Glutamatergic neuron (in vitro differentiated cells): ENCODE data around the gene SDC3. TPM values are rescaled to one million over a fixed set of nuclear protein-coding genes. Genes with fewer than 3 reads are reported as not detected.
"Not testable (repeated sequence)": the region's sequence is repeated elsewhere in the genome, so short reads cannot be mapped to it uniquely, and the experiment has no call there.

ENCODE experiments used
- DNase-seq: peaks from one replicate; pipeline ENCODE4 v3.0.0; 2022
- H3K27ac Mint-ChIP-seq: one replicate; pipeline ENCODE4 v1.8.0; 2020; ENCODE audit warnings: mild to moderate bottlenecking, mixed read lengths, inconsistent platforms; ENCODE audit not compliant: unreplicated experiment
- H3K27me3 Mint-ChIP-seq: one replicate; pipeline ENCODE4 v1.8.0; 2020; ENCODE audit warnings: mild to moderate bottlenecking, moderate library complexity, mixed read lengths, inconsistent platforms; ENCODE audit not compliant: unreplicated experiment
- H3K36me3 Mint-ChIP-seq: one replicate; pipeline ENCODE4 v1.8.0; 2020; ENCODE audit warnings: mild to moderate bottlenecking, mixed read lengths, inconsistent platforms; ENCODE audit not compliant: unreplicated experiment
- H3K4me1 Mint-ChIP-seq: one replicate; pipeline ENCODE4 v1.8.0; 2020; ENCODE audit warnings: mild to moderate bottlenecking, low read depth, mixed read lengths, inconsistent platforms; ENCODE audit not compliant: unreplicated experiment
- H3K4me3 Mint-ChIP-seq: one replicate; pipeline ENCODE4 v1.8.0; 2020; ENCODE audit warnings: mild to moderate bottlenecking, mixed read lengths, inconsistent platforms; ENCODE audit not compliant: unreplicated experiment
- H3K9me3 Mint-ChIP-seq: one replicate; pipeline ENCODE4 v1.8.0; 2020; ENCODE audit warnings: mild to moderate bottlenecking, moderate library complexity, mixed read lengths, inconsistent platforms; ENCODE audit not compliant: unreplicated experiment
- total RNA-seq: library from RNA; stranded (reverse); fragmentation: NEBNext Ultra II Directional; extraction: Animal tissue kit (Norgen Biotek cat#: 25700); gene quantifications from one replicate; pipeline ENCODE4 v1.2.1, GENCODE V29; 2021; ENCODE audit not compliant: unreplicated experiment
- TF ChIP-seq, protein P1 (sequence below): fragments of 200-600 bp; sonication (generic); IDR thresholded peaks from one replicate; pipeline ENCODE4 v1.5.0; 2021; ENCODE audit not compliant: partially characterized antibody, unreplicated experiment

The SDC3 gene
- total RNA-seq, 1 donor from 2014 or later = 41.7 TPM

DNA sequence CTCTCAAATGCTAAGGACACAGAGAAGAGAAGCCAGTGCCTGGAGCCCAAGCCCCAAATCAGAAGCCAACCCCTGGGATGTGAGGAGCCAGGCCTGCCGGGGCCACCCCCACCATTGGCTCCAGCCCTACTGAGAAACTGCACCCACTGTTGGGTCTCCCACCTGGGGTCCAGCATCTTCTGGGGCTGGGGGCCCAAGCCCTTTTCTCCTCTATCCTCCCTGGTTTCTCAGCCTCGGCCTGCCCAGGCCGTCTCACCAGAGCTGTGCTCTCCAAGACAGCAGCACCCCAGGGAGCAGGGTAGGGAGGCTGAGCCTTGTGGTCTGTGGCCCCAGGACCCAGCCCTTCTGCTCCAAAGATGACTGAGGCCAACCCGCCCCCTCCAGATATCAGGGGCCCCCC lies 37.9 kb downstream of the SDC3 start:
- H3K27me3 Mint-ChIP-seq = peaks cover 10% of the 10 kb centered on the region
- no peaks in the 10 kb centered on the region for H3K4me1 Mint-ChIP-seq
- peaks cover 6% of the 10 kb centered on the region for H3K9me3 Mint-ChIP-seq
- no peak for DNase-seq
- peaks cover 20% of the 10 kb centered on the region for H3K36me3 Mint-ChIP-seq
- TF ChIP-seq, protein P1, sequence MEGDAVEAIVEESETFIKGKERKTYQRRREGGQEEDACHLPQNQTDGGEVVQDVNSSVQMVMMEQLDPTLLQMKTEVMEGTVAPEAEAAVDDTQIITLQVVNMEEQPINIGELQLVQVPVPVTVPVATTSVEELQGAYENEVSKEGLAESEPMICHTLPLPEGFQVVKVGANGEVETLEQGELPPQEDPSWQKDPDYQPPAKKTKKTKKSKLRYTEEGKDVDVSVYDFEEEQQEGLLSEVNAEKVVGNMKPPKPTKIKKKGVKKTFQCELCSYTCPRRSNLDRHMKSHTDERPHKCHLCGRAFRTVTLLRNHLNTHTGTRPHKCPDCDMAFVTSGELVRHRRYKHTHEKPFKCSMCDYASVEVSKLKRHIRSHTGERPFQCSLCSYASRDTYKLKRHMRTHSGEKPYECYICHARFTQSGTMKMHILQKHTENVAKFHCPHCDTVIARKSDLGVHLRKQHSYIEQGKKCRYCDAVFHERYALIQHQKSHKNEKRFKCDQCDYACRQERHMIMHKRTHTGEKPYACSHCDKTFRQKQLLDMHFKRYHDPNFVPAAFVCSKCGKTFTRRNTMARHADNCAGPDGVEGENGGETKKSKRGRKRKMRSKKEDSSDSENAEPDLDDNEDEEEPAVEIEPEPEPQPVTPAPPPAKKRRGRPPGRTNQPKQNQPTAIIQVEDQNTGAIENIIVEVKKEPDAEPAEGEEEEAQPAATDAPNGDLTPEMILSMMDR = no peak
- H3K27ac Mint-ChIP-seq = no peak overlapping the region
- H3K4me3 Mint-ChIP-seq = no peak overlapping the region

GRCh38 chr1:30870035-30870434 lies 38.5 kb downstream of the SDC3 start:
- no peak for DNase-seq
- Mint-ChIP-seq H3K36me3 (peaks cover 20% of the 10 kb centered on the region), H3K9me3 (peaks cover 8% of the 10 kb centered on the region), H3K27me3 (peaks cover 8% of the 10 kb centered on the region), H3K27ac (no peak overlapping the region), H3K4me1 (no peaks in the 10 kb centered on the region), H3K4me3 (no peak overlapping the region)
- TF ChIP-seq, protein P1 = no peak

GRCh38 chr1:30868833-30869435 lies 39.6 kb downstream of the SDC3 start:
- Mint-ChIP-seq H3K27ac (no peak overlapping the region), H3K4me3 (no peak overlapping the region), H3K9me3 (peaks cover 8% of the 10 kb centered on the region), H3K36me3 (peaks cover 20% of the 10 kb centered on the region), H3K4me1 (no peaks in the 10 kb centered on the region), H3K27me3 (peaks cover 7% of the 10 kb centered on the region)
- TF ChIP-seq, protein P1 = no peak
- DNase-seq = no peak

DNA sequence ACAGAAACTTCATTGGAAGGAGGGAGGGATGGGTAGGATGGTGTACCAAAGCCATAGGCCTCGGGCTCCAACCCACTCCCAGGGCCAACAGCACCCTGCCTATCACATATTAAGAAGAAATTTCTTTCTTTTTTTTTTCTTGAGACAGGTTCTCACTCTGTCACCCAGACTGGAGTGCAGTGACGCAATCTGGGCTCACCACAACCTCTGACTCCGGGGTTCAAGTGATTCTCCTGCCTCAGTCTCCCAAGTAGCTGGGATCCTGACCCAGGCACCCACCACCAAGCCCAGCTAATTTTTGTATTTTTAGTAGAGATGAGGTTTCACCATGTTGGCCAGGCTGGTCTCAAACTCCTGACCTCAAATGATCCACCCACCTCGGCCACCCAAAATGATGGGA lies 40.5 kb downstream of the SDC3 start:
- H3K36me3 Mint-ChIP-seq = peaks cover 11% of the 10 kb centered on the region
- H3K27ac Mint-ChIP-seq, H3K4me3 Mint-ChIP-seq, H3K27me3 Mint-ChIP-seq, H3K9me3 Mint-ChIP-seq, DNase-seq, H3K4me1 Mint-ChIP-seq: not testable (repeated sequence)

- no peaks in the 10 kb centered on the region for H3K4me1 Mint-ChIP-seq
- H3K27ac Mint-ChIP-seq = no peak overlapping the region
- TF ChIP-seq, protein P1 = no peak
- peaks cover 8% of the 10 kb centered on the region for H3K36me3 Mint-ChIP-seq
- peaks cover 5% of the 10 kb centered on the region for H3K9me3 Mint-ChIP-seq
- no peak overlapping the region for H3K4me3 Mint-ChIP-seq
- H3K27me3 Mint-ChIP-seq = peaks cover 5% of the 10 kb centered on the region
- DNase-seq = no peak
Observed at GRCh38 chr1:30867537-30867936, 41.0 kb downstream of the SDC3 start.

- Mint-ChIP-seq H3K27me3 (no peaks in the 10 kb centered on the region), H3K4me3 (no peak overlapping the region), H3K4me1 (no peaks in the 10 kb centered on the region), H3K9me3 (peaks cover 2% of the 10 kb centered on the region), H3K36me3 (no peaks in the 10 kb centered on the region), H3K27ac (no peak overlapping the region)
- TF ChIP-seq, protein P1 = no peak
- DNase-seq = no peak
Observed at GRCh38 chr1:30866594-30866993, 42.0 kb downstream of the SDC3 start.
